GM18873 (cell line): Measurements from ENCODE around the gene DLL4.
"Not testable (repeated sequence)": the region's sequence is repeated elsewhere in the genome, so short reads cannot be mapped to it uniquely, and the experiment has no call there.

Experiments
- ATAC-seq: cut with Tn5 transposase; IDR thresholded peaks from one replicate; pipeline ENCODE4 v1.9.1; 2021; ENCODE audit warnings: mild to moderate bottlenecking, moderate library complexity, moderate number of reproducible peaks; ENCODE audit not compliant: unreplicated experiment, low FRiP score

Gene DLL4

DNA sequence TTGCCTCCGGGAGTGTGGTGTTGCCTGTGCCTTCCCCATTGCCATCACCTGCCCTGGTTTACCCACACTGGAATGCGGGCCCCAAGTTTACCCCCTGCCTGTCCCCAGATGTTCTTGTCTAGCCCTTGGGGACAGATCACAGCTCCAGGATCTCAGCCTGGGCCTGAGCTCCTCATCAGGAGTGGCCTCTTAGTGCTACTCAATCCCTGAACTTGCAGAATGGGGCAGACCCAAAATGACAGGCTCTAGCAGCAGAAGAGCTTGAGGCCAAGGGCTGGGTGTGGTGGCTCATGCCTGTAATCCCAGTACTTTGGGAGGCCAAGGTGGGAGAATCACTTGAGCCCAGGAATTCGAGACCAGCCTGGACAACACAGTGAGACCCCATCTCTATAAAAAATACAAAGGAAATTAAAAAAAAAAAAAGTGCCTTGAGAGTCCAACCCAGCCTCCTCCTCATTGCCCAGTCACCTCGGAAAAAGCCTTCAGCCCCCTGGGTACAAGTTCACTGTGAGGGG is 28.0 kb downstream of the DLL4 start:
- no peak for ATAC-seq

DNA sequence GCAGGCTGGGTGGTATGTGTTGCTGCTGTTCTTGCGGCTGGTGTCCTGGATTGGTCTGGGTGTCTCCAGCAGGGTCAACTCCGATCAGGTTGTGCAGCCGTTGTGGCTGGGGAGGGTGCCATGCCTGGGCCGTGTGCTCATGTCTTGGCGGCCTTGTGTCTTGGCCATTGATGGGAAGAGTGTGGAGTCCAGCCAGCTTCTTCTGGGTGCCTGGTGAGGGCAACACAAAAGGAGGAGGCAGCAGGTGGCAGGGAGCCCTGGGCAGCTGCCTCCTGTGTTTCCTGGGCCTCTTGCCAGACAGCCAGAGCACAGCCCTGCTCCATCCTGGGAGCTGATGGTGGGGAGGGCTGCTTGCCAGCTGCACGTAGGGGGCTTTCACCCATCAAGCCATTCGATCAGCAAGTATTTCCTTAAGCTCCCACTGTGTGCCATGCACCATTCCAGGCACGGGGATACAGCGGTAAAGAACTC is 28.5 kb downstream of the DLL4 start:
- no peak for ATAC-seq

DNA sequence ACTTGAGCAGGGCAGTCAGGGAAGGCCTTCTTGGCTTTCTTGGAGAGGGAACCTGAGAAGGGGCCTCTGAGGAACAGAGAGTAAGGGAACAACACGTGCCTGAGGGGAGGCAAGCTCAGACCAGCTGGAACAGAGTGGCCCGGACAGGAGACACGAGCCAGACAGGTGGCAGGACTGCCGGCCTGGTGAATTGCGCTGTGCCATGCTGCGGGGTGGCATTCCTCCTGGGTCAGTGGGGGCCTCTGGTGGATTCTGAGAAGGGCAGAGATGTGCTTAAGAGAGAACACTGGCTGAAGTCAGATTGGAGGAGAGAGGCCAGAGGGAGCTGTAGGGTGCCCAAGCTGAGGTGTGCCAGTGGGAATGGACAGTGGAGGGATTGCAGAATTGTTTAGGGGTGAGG is 29.0 kb downstream of the DLL4 start:
- ATAC-seq = no peak

DNA sequence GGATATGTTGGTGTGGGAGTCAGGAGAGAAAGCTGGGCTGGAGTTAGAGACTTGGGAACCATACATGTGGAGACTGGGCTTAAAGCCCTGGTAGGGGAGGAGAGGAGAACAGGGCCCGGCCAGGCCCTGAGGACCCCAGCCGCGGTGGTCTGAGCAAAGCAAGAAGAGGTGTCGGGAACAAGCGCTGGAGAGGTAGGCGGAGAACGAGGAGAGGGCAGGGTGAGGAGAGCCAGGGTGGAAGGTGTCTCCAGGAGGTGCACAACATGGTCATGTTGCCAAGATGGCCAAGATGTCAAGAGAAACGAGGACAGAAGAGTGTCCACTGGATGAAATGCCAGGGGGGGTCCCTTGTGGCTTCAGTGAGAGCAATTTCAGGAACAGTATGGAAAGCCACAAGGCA is 29.6 kb downstream of the DLL4 start:
- ATAC-seq = no peak

DNA sequence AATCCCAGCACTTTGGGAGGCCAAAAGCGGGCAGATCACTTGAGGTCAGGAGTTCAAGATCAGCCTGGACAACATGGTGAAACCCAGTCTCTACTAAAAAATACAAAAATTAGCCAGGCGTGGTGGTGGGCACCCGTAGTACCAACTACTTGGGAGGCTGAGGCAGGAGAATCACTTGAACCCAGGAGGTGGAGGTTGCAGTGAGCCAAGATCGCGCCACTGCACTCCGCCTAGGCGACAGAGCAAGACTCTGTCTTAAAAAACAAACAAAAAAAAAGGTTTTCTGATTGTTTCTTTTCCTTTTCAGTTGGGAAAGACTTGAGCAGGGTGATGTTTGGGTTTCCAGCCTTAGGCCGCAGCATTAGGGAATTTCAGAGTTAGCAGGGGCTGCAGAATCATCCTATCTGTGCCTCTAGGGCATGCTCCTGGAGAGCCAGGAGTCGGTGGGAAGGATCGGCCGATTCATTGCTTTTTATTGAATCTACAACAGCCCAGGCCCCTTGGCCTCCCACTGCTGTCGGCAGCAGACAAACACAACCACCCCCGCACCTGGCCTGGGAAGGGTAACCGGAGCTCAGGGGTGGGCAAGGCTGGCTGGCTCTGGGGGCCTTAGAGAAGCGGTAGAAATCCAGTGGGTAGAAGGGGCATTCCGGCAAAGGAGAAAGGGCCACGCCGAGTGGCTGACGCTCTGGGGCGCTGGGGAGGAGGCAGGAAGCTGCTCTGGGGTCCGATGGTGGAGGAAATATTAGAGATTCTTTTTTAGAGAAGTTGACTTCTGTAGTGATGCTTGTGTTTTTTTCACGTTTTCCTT is 30.4 kb downstream of the DLL4 start:
- ATAC-seq = no peak

DNA sequence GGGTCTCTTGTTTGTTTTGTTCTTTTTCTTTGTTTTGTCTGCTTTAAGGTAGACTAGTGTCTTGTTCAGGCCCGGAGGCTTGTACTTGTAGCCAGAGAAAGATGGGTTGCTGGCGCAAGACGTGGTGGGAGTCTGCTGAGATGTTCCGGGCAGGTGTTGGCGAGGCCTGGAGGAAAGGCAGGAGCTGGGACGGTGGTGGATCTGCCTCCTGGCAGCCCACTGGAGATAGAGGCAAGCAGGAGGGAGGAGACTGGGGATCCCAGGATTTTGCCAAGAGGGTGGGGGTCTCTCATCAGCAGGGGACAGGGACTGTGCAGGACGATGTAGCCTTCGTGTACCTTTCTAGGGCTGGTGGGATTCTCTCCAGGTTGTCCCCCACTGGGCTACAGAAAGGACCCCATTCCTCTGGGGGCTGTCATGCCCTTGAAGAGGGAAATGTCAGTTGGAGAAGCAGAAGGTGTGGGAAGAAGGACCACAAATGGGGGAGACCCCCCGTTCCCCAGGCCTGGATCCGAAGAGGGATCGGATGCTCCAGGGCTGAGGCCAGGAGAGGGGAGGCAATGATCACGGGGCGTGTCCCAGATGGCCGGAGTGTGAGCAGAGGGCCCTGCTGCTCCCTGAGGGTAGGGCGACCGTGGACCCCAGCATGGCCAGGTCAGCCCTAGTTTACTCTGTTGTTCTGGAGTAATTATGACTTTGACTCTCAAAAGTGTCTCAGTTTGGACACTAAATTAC is 31.2 kb downstream of the DLL4 start:
- no peak for ATAC-seq

DNA sequence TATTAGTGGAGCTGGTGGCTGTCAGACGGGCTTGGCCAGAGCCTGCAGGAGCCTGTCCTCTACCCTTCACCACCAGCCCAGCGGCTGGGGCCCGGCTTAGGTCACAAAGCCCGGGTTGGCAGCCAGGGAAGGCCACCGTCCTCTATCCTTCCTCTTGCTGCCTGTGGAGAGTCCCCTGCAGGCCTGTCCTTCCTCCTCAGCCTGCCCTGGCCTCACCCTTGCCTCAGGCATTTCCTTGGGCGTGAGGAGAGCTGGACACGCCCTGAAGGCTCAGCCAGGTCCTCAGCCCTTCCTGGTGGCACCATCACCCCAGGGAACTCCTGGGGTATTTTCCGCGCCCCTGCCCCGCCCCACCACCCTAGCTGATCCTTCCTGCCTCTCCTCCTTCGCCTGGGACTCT is 31.8 kb downstream of the DLL4 start:
- ATAC-seq = no peak

DNA sequence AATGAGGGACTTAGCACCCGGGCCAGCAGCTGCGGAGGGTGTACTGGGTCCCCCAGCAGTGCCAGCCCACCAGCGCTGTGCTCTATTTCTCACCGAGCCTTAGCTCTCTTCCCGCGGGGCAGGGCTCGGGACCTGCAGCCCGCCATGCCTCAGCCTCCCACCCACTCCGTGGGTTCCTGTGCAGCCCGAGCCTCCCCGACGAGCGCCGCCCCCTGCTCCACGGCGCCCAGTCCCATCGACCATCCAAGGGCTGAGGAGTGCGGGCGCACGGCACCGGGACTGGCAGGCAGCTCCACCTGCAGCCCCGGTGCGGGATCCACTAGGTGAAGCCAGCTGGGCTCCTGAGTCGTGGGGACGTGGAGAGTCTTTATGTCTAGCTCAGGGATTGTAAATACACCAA is 32.6 kb downstream of the DLL4 start:
- ATAC-seq = not testable (repeated sequence)

DNA sequence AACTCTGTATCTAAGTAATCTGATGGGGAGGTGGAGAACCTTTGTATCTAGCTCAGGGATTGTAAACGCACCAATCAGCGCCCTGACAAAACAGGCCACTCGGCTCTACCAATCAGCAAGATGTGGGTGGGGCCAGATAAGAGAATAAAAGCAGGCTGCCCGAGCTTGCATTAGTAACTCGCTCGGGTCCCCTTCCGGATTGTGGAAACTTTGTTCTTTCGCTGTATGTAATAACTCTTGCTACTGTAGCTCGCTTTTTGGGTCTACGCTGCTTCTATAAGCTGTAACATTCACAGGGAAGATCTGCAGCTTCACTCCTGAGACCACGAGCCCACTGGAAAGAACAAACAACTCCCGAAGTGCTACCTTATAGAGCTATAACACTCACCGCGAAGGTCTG is 33.2 kb downstream of the DLL4 start:
- not testable (repeated sequence) for ATAC-seq

DNA sequence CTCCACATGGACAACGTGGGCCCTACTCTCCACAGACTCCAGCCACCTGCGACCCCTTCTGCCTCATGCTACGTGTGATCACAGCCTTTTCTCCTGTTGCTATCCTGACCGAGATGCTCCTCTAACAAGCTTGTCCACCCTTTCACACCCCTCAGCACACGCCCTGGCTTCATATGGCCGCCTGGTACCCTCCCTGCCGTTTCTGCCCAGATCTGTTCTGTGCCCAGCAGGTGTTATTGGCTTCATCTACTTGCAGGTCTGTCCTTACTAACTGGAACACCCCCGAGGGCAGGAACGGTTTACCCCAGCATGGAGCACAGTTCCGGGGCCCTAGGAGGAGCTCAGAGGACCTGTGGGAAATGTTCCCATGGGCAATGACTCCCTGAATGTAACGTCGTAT is 34.1 kb downstream of the DLL4 start:
- no peak for ATAC-seq

DNA sequence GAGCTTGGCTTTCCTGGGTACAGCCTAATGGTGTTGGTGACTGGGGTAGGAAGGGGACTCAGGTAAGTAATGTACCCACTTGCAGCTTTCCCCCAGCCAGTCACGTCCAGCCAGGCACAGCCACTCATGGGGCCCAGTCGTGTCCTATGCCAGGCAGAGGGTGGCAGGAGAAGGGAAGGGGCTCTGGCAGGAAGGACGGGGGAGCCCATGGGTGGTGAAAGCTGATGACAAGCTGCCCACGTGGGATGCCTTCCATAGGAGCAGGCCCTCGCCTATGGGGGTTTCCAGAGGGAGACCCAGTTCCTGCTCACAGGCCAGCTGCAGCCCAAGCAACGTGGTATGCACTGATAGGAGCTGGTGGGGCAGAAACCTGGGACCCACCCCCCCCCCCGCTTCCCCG is 34.9 kb downstream of the DLL4 start:
- no peak for ATAC-seq

DNA sequence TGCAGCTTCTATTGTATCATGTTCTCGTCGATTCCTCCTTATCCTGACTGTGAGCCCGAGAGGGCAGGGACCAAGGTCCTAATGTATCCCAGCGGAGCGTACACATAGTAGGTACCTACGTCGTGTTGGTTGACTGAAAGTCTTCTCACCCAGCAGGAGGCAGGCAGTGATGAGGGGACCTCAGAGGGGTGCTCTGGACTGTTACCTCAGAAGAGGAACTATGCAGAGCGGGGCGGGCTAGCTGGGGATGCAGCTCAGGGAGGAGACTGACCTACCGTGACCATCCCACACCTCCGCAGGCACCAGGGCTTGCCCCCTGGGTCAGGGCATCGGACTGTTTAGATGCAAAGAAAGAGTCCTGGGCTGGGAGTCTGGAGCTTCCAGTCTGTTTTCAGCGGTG is 35.5 kb downstream of the DLL4 start:
- ATAC-seq = no peak

DNA sequence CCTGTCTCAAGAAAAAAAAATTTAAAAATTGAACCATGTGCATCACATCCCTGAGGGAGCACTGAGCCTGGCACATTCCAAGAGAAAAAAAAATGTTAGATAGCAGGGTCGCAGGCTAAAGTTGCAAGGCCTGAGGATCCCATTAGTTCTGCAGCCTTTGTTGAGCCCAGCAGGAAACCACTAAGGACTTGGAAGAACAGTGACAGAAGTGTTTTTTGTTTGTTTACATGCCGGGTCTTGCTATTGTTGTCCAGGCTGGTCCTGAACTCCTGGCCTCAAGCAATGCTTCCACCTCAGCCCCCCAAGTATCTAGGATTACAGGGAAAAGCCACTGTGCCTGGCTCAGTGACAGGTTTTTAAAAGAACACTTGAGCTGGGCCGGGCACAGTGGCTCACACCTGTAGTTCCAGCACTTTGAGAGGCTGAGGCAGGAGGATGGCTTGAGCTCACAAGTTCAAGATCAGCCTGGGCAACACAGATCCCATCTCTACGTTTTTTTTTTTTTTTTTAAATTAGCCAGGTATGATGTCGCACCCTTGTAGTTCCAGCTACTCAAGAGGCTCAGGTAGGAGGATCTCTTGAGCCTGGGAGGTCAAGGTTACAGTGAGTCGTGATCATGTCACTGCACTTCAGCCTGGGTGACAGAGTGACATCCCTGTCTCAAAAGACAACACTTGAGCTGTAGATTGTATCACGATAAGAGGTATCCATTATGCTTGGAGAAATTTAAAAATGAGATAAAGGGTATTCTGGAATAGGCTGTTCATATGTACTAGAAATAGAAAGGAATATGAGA is 39.3 kb downstream of the DLL4 start:
- no peak for ATAC-seq

DNA sequence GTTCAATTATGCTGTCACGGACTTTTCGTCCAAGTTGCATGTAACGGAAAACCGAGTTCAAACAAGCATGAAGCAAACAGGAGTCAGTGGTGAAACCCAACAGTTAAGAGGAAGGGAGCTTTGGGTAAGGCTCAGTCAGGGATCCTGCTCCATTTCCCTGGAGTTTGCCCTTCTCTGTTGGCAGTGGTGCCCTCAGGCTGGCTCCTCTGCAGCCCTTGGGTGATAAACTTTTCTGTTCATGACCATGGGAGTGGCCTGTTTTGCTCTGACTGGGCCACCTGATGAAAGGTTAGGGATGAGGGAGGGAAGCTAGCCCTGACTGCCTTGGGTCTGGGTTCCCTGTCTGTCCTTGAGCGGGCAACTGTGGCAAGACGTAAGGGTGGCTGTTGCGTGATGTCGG is 40.2 kb downstream of the DLL4 start:
- ATAC-seq = no peak

DNA sequence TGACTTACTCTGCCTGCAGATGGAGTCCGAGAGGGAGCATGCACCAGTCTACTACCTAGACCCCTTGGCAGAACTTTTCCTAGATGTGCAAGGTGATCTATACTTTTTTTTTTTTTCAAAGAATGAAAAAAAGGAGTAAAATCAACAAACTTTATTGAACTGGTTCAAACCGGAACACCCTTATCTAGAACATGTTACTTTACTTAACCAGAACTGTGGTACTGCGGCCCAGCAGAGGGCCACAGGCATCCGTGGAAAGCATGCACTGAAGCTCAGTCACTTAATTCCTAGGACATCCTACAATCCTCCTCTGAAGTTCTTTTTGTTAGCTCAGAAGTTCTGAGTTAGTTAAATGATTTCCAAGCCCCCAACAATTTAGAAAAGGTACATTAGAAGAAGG is 45.7 kb downstream of the DLL4 start:
- ATAC-seq = no peak

DNA sequence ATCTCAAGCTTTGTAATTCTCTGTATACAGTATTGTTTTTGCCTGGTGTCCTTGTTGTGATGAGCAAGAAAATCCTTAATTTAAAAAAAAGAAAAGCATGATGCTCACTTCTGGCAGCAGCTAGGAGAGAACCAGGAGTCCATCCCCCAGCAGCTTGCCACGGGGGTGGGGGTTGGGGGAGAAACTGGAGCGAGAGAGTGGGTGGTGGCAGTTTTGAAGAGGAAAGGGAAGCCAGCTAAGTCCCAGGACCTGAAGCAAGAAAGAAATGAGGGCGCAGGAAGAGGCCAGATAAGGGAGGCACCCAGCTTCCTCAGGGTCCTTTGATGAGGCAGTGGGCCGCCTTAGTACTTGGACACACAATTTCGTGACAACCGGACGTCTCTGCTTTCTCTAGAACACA is 47.7 kb downstream of the DLL4 start:
- no peak for ATAC-seq

DNA sequence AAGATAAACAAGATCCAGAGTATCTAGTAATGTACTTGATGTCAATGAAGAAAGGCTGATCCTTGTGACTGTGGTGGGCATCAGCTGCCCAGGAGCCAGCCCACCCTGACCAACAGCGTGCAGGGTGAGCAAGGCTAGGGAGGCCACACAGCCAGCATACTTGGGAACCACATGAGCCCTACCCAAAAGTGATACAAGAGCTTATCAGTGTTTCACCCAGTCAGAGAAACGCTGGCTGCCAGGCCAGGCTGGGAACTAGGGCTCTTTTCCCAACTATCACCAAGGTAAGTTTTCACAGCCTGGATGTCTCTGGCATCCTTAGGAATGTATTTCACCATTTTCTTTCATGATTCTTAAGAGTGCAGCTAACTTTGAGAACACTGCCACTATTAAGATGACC is 49.0 kb downstream of the DLL4 start:
- ATAC-seq = no peak

DNA sequence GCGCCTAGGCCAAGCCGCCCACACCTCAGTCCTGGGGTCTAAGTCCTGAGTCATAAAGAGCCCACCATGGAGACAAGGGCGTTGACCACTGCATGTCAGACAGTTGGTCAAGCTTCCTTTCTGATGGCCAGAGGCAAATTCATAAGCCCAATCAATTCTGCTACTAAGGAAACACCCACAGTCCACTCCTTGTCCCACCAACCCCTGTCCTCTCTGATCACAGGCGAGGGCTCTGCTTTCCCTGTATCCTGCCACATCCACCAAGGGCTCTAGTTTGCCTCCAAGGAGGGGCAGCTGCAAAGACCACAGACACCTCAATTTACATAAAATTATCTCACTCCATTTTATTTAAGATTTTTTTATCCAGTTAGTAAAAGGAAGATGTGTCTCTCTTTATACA is 49.4 kb downstream of the DLL4 start:
- no peak for ATAC-seq

DNA sequence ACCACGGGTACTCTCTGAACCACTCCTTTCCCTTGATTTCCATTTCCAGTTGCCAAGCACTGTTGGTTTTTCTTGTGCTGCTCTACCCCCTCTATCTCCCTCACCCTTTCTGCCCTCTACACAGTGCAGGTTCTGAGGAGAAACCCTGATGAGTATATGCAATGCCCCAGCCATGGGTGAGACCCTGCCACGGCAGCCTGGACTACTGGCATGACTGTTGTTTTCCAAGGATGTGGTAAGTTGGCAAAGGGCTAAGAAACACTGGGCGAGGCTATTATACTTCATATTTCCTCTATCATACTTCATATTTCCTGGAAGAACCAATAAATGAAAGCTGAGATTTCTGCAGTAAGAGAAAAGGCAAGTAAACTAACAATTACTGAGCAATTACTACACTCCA is 52.0 kb downstream of the DLL4 start:
- ATAC-seq = no peak

DNA sequence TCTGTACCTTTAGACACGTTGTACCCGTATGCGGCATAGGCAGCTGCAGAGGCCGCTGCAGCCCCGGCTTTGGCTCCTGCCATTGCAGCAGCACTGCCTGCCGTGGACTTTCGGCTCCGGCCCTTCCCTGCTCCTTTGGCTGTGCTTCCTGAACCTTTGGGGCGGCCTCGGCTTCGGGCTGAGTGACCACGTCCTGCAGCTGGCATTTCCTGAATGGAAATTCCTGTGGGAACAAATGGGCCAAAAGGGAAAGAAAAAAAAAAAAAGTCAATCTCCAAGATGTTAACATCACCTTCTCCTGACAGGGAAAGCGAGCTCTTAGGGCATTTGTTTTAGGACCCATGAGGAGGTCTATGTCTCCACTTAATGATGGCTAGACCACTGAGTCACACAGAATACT is 53.7 kb downstream of the DLL4 start:
- no peak for ATAC-seq

DNA sequence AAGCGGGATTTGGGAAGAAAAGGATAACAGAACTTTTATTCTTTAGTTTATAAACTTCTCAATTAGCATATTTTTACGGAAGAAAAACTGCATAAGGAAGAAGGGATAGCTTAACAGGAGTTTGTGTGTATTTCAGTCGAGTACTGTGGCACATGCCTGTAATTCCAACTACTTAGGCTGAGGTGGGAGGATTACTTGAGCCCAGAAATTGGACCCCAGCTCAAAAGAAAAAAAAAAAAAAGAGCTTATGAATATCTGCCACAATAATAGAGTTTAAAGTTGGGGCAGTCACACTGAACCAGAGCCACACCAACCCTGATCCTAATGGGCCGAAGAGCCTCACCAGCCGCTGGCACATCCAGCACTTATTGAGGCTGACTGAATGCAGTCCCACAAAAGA is 55.3 kb downstream of the DLL4 start:
- no peak for ATAC-seq
